GM12864 (cell line): ENCODE data around the gene ATRN.
"Not testable (repeated sequence)": the region's sequence is repeated elsewhere in the genome, so short reads cannot be mapped to it uniquely, and the experiment has no call there.

Experiments used
- DNase-seq: peaks from one replicate; pipeline ENCODE4 v3.0.0-alpha.2; 2011; ENCODE audit warnings: low read depth
- H3K4me3 ChIP-seq: 2 replicates; pipeline ENCODE4 v1.5.1; 2011; ENCODE audit warnings: mild to moderate bottlenecking, low read depth, low read length, control low read depth
- TF ChIP-seq, protein P1 (sequence below): IDR thresholded peaks from 2 replicates; pipeline ENCODE4 v1.5.1; 2011; ENCODE audit warnings: low read depth, mild to moderate bottlenecking, moderate library complexity, low read length, control low read depth, inconsistent platforms; ENCODE audit errors: missing control alignments

ATRN gene

DNA sequence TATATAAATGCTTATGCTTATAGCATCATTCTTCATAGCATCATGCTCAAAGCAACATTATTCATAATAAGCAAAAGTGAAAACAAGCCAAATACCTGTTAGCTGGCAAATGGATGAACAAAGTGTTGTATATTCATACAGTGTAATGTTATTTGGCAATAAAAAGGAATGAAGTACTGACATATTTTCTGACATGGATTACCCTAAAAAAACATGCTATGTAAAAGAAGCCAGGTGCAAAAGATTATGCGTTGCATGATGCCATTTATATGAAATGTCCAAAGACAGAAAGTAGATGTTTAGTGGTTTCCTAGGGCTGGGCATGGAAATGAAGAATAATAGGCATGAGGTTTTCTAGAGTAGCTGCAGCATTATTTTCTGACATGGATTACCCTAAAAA lies 115.3 kb downstream of the ATRN start:
- H3K4me3 ChIP-seq = no peak overlapping the region
- DNase-seq = no peak
- TF ChIP-seq, protein P1, sequence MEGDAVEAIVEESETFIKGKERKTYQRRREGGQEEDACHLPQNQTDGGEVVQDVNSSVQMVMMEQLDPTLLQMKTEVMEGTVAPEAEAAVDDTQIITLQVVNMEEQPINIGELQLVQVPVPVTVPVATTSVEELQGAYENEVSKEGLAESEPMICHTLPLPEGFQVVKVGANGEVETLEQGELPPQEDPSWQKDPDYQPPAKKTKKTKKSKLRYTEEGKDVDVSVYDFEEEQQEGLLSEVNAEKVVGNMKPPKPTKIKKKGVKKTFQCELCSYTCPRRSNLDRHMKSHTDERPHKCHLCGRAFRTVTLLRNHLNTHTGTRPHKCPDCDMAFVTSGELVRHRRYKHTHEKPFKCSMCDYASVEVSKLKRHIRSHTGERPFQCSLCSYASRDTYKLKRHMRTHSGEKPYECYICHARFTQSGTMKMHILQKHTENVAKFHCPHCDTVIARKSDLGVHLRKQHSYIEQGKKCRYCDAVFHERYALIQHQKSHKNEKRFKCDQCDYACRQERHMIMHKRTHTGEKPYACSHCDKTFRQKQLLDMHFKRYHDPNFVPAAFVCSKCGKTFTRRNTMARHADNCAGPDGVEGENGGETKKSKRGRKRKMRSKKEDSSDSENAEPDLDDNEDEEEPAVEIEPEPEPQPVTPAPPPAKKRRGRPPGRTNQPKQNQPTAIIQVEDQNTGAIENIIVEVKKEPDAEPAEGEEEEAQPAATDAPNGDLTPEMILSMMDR = no peak

GRCh38 chr20:3590164-3590563 lies 119.3 kb downstream of the ATRN start:
- DNase-seq = no peak
- TF ChIP-seq, protein P1 = no peak
- no peak overlapping the region for H3K4me3 ChIP-seq

DNA sequence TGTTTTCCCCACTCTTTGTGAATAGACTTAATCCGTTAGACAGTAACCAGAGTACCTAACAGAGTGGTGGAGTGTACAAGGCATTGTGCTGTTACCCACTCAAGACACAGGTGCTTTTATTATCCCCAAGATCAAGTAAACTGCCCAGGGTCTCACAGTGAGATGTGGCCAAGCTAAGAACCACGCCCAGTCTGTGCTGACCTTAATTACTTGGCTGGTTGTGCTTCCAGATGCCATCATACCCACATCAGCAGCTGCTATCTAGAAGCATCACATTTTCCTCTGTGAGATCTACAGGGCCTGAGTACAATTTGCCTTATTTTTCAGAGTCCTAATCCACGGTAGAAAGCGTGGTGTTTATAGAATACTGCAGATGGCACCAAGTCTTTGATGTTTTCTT lies 122.1 kb downstream of the ATRN start:
- DNase-seq = no peak
- H3K4me3 ChIP-seq = no peak overlapping the region
- TF ChIP-seq, protein P1 = no peak

GRCh38 chr20:3595541-3595940 lies 124.7 kb downstream of the ATRN start:
- H3K4me3 ChIP-seq = no peak overlapping the region
- TF ChIP-seq, protein P1 = no peak
- DNase-seq = no peak

GRCh38 chr20:3603108-3603507 lies 132.3 kb downstream of the ATRN start:
- no peak for DNase-seq
- TF ChIP-seq, protein P1 = no peak
- no peak overlapping the region for H3K4me3 ChIP-seq

GRCh38 chr20:3605386-3605886 lies 134.6 kb downstream of the ATRN start:
- DNase-seq, H3K4me3 ChIP-seq: not testable (repeated sequence)

GRCh38 chr20:3606021-3606420 lies 135.2 kb downstream of the ATRN start:
- TF ChIP-seq, protein P1 = no peak
- no peak overlapping the region for H3K4me3 ChIP-seq
- DNase-seq = no peak
